Heart left ventricle (tissue), 16 donors: Measurements from ENCODE around the gene FBLL1. TPM values are rescaled to one million over a fixed set of nuclear protein-coding genes. Genes with fewer than 3 reads are reported as not detected.
"Not testable (repeated sequence)": the region's sequence is repeated elsewhere in the genome, so short reads cannot be mapped to it uniquely, and the experiment has no call there.

Source experiments
- ATAC-seq, 4 donors: fragments of 200-7000 bp; cut with Tn5 transposase; one replicate each; pipeline ENCODE4 v1.9.1; 2020 to 2022; ENCODE audit warnings: moderate library complexity in 4 of 4, mild to moderate bottlenecking in 3 of 4, moderate number of reproducible peaks in 1 of 4
- DNase-seq, 5 donors: peaks; one replicate each; pipeline ENCODE4 v3.0.0-alpha.2; 2020
- H3K27ac ChIP-seq, 12 donors: fragments of 200-600 bp; sonication (generic) in 4 of 12; one replicate each; pipeline versions ENCODE4 v1.5.0 to v1.8.0; 2016 to 2022; ENCODE audit warnings: mild to moderate bottlenecking in 2 of 12
- H3K27me3 ChIP-seq, 9 donors: fragments of 200-600 bp; sonication (generic) in 2 of 9; one replicate each; pipeline versions ENCODE4 v1.5.1 to v1.8.0; 2016 to 2022; ENCODE audit warnings: mild to moderate bottlenecking in 3 of 9
- H3K36me3 ChIP-seq, 9 donors: fragments of 200-600 bp; sonication (generic) in 2 of 9; one replicate each; pipeline versions ENCODE4 v1.5.0 to v1.8.0; 2018 to 2022; ENCODE audit warnings: mild to moderate bottlenecking in 2 of 9
- H3K4me1 ChIP-seq, 12 donors: fragments of 200-600 bp; sonication (generic) in 4 of 12; one replicate each; pipeline versions ENCODE4 v1.5.0 to v1.8.0; 2016 to 2022; ENCODE audit warnings: mild to moderate bottlenecking in 3 of 12
- H3K4me3 ChIP-seq, 12 donors: fragments of 200-600 bp; sonication (generic) in 4 of 12; one replicate each; pipeline versions ENCODE4 v1.5.0 to v1.8.0; 2017 to 2022; ENCODE audit warnings: mild to moderate bottlenecking in 9 of 12, moderate library complexity in 4 of 12
- H3K9me3 ChIP-seq, 12 donors: fragments of 200-600 bp; sonication (generic) in 4 of 12; one replicate each; pipeline versions ENCODE4 v1.5.0 to v1.8.0; 2016 to 2022; ENCODE audit warnings: mild to moderate bottlenecking in 1 of 12
- CTCF ChIP-seq, 12 donors: fragments of 200-600 bp; sonication (generic) in 4 of 12; IDR thresholded peaks; one replicate each; pipeline versions ENCODE4 v1.5.0 to v1.8.0; 2018 to 2022; ENCODE audit warnings: antibody characterized with exemption in 12 of 12, mild to moderate bottlenecking in 5 of 12
- POLR2A ChIP-seq, 2 donors: fragments of 450-650 bp; IDR thresholded peaks; one replicate each; pipeline ENCODE4 v1.6.1; 2017; ENCODE audit warnings: antibody characterized with exemption in 2 of 2, mild to moderate bottlenecking in 2 of 2, moderate library complexity in 2 of 2
- WGBS, 4 donors: extraction: QIAGEN DNeasy Blood & Tissue Kit in 2 of 4; methylation state at CpG; one replicate each; pipeline versions ENCODE4 v1.1.5 to v1.1.7; 2013 to 2018; 5-methylcytosine and 5-hydroxymethylcytosine counted together
- intact Hi-C, 10 donors: fragments of 100-400 bp; cut with DNase I; formaldehyde crosslinking; loops; one replicate each; pipeline versions ENCODE4 v1.11.1 to v1.14.2; 2022
- polyA plus RNA-seq, 2 donors: library from polyadenylated mRNA; stranded (reverse); fragments of 200-250 nt; gene quantifications; one replicate each; pipeline ENCODE4 v1.2.3, GENCODE V29; 2013
- total RNA-seq, 9 donors: library from RNA; depleted of rRNA in 2 of 9; stranded (reverse); fragments of >200 nt in 2 of 9; fragmentation: NEBNext Ultra II Directional in 3 of 9; extraction: Animal tissue kit (Norgen Biotek cat#: 25700) in 3 of 9; gene quantifications; one replicate each; pipeline versions ENCODE4 v1.1.0 to v1.2.4, GENCODE V29; 2016 to 2023
- donor health status: ischemic (EF 13 %, LVEDD 7.1; RV severe dilation, severe dysfunction).
- donor health status: healthy with polysubstance abuse.
- donor health status: DM: no; HTN: yes; CAD: no.
- donor health status: DM: no; HTN: no; CAD: no.
- donor health status: ischemic (EF 25% LVEDD 6.9; RV normal size, moderate dysfunction).
- donor health status: ischemic (EF 25% LVEDD 5.7; RV mildly dilated, moderate dysfunction).
- donor health status: healthy.
- donor health status: DM: yes; HTN: yes; CAD: no.
- donor health status: ischemic (EF 35%, LVEDD 5.7; RV mildly dilated, moderate dysfunction).
- donor health status: nonischemic (EF 11% LVEDD 7.7; RV severe dilation, severe dysfunction).
- donor health status: DM: yes; HTN: yes; CAD: no.
- donor health status: PGD.
- donor health status: ischemic (EF 29% LVEDD 5.4; RV normal size, mild dysfunction).
- donor health status: nonischemic (EF 23%, LVEDD 6.1; RV moderate dilation, normal function).

Gene FBLL1
- total and polyA plus RNA-seq, 11 donors: 0.11 to 0.38 (median 0.26) TPM; not detected in 7

- 77 to 88% (median 82%) methylated on average over 4 of the region's 4 CpGs for WGBS, 4 donors
- intact Hi-C loops: no loop called here
Observed at GRCh38 chr5:168530621-168531150, 1.6 kb downstream of the FBLL1 start.

GRCh38 chr5:168531191-168531590, 2.1 kb downstream of the FBLL1 start:
- 81 to 89% (median 84%) methylated on average over 4 to 5 of the region's 5 CpGs for WGBS, 4 donors
- no peak for TF ChIP-seq CTCF (IDR thresholded peaks at IDR 0.05)
- no peak for TF ChIP-seq POLR2A (IDR thresholded peaks at IDR 0.05)
- DNase-seq: no peak
- Histone ChIP-seq H3K9me3 (no peaks in the 10 kb centered on the region), H3K4me3 (no peak overlapping the region), H3K27ac (no peak overlapping the region), H3K27me3 (peaks cover 8 to 37% (median 23%) of the 10 kb centered on the region in 9 donors), H3K36me3 (no peaks in the 10 kb centered on the region), H3K4me1 (peaks cover 0 to 11% (median 2%) of the 10 kb centered on the region in 12 donors)
- ATAC-seq: no peak
- intact Hi-C loops: no loop called here

More at GRCh38 chr5:168530621-168531150, 1.6 kb downstream of the FBLL1 start:
- Histone ChIP-seq H3K27me3 (peaks cover 8 to 37% (median 23%) of the 10 kb centered on the region in 9 donors), H3K27ac (no peak overlapping the region), H3K36me3 (no peaks in the 10 kb centered on the region), H3K4me1 (peaks cover 0 to 11% (median 2%) of the 10 kb centered on the region in 12 donors), H3K9me3 (no peaks in the 10 kb centered on the region), H3K4me3 (no peak overlapping the region)
- ATAC-seq (no peak), DNase-seq (no peak)
- no peak for TF ChIP-seq POLR2A (IDR thresholded peaks at IDR 0.05)
- TF ChIP-seq CTCF (IDR thresholded peaks at IDR 0.05): no peak

GRCh38 chr5:168531987-168532864, 3.1 kb downstream of the FBLL1 start:
- WGBS, 4 donors: 65 to 84% (median 72%) methylated on average over 6 of the region's 6 CpGs
- Histone ChIP-seq H3K27me3 (peaks cover 8 to 37% (median 23%) of the 10 kb centered on the region in 9 donors), H3K36me3 (no peaks in the 10 kb centered on the region), H3K9me3 (no peaks in the 10 kb centered on the region), H3K4me1 (peaks cover 0 to 11% (median 2%) of the 10 kb centered on the region in 12 donors), H3K4me3 (no peak overlapping the region), H3K27ac (no peak overlapping the region)
- TF ChIP-seq CTCF (IDR thresholded peaks at IDR 0.05): no peak
- TF ChIP-seq POLR2A (IDR thresholded peaks at IDR 0.05): no peak
- no peak for ATAC-seq
- intact Hi-C loops: no loop called here
- DNase-seq: no peak

GRCh38 chr5:168534351-168534750, 5.2 kb downstream of the FBLL1 start:
- ATAC-seq, H3K9me3 ChIP-seq, DNase-seq, H3K36me3 ChIP-seq, H3K4me3 ChIP-seq, H3K4me1 ChIP-seq, H3K27ac ChIP-seq, intact Hi-C loops: not testable (repeated sequence)
- WGBS, 4 donors: 81 to 85% (median 83%) methylated on average over 7 of the region's 7 CpGs
- H3K27me3 ChIP-seq: peaks cover 7 to 36% (median 23%) of the 10 kb centered on the region in 9 donors
